Chondrocyte (in vitro differentiated cells): ENCODE measurements around the gene LRIG3. TPM values are rescaled to one million over a fixed set of nuclear protein-coding genes. Genes with fewer than 3 reads are reported as not detected.

Source experiments
- DNase-seq: peaks from one replicate; pipeline ENCODE4 v3.0.0; 2021; ENCODE audit warnings: mixed read lengths, low spot score
- H3K27ac Mint-ChIP-seq: one replicate; pipeline ENCODE4 v1.8.0; 2021; ENCODE audit warnings: mild to moderate bottlenecking, moderate library complexity, mixed read lengths; ENCODE audit not compliant: unreplicated experiment
- H3K27me3 Mint-ChIP-seq: 2 replicates; pipeline ENCODE4 v1.8.0; 2021; ENCODE audit warnings: low read depth, mixed read lengths
- H3K36me3 Mint-ChIP-seq: 2 replicates; pipeline ENCODE4 v1.8.0; 2021; ENCODE audit warnings: low read depth, mixed read lengths
- H3K4me1 Mint-ChIP-seq: 2 replicates; pipeline ENCODE4 v1.8.0; 2021; ENCODE audit warnings: low read depth, mild to moderate bottlenecking, mixed read lengths
- H3K4me3 Mint-ChIP-seq: one replicate; pipeline ENCODE4 v1.8.0; 2021; ENCODE audit warnings: mild to moderate bottlenecking, moderate library complexity, mixed read lengths; ENCODE audit not compliant: unreplicated experiment
- H3K9me3 Mint-ChIP-seq: 2 replicates; pipeline ENCODE4 v1.8.0; 2021; ENCODE audit warnings: low read depth, mixed read lengths
- CTCF ChIP-seq: fragments of 200-600 bp; sonication (generic); IDR thresholded peaks from 2 replicates; pipeline ENCODE4 v1.5.0; 2021; ENCODE audit warnings: antibody characterized with exemption, mild to moderate bottlenecking, moderate library complexity
- total RNA-seq: library from RNA; stranded (reverse); gene quantifications from 3 replicates; pipeline ENCODE4 v1.2.1, GENCODE V29; 2021

LRIG3 gene
- total RNA-seq, 1 donor from 2014 or later: 85.8 TPM

DNA sequence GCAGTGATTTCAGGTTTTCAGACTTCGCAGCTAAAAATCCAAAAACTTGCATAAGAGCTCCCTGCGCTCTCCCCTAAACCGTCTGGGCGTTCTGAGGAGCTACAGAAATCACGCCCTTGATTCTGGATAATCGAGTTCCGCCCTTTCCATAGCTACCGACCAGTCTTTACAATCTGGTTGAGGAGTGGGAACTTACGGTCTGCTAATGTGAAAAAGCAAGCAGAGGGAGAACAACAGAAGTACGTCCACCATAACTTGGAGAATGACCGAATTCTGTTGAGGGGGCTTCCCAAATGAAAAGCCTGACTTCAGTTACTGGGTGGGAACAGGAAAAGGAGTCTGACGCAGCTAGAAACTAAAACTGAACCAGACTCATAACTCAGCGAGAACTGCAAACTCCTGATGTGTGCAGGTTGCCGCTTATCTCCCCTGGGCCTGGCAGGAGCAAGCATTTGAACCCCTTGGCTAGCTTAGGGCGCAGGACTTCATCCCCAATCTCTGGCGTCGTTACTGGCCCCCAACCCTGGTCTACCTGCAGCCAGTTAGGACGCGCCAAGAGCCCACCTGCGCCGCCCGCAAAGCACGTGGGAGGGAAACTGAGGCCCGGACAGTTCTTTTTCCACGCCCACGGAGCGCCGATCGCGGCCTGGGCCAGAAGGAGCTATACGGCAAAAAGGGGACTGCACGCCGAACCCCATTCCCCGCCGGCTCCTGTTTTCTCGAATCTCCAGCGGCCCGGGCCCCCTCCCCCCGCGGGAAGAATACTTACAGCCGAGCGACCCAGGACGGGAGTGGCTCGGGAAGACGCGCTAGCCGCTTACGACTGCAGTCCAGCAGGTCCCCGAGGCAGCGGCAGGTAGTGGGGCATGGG lies 838 bp downstream of the LRIG3 start:
- Mint-ChIP-seq H3K27ac (peak overlapping the region; percentile 98), H3K9me3 (no peaks in the 10 kb centered on the region), H3K36me3 (peaks cover 14% of the 10 kb centered on the region), H3K4me1 (peaks cover 45% of the 10 kb centered on the region), H3K27me3 (no peaks in the 10 kb centered on the region), H3K4me3 (peak overlapping the region; percentile 92)
- peak; percentile 92 for DNase-seq
- TF ChIP-seq CTCF: peak; percentile 4

DNA sequence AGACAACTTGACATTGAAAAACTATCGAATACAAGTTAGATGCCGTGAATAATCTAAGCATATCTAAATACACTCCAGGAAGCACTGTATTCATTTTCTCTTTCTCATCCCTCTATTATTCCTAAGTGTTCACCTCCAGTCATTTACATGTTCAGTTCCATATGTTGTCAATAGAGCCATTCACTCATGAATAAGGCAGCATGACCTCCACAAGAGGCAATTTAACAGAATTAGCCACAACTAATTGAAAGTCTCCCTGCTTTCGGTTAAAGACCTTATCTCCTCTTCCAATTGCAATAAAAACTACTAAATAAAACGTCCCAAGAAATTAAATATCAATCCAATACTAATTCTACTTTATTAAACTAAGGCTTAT lies 1.8 kb downstream of the LRIG3 start:
- Mint-ChIP-seq H3K27me3 (no peaks in the 10 kb centered on the region), H3K9me3 (no peaks in the 10 kb centered on the region), H3K27ac (peak overlapping the region; percentile 98), H3K4me3 (peak overlapping the region; percentile 92), H3K36me3 (peaks cover 18% of the 10 kb centered on the region), H3K4me1 (peaks cover 53% of the 10 kb centered on the region)
- TF ChIP-seq CTCF: no peak
- no peak for DNase-seq

GRCh38 chr12:58917699-58918468 lies 2.4 kb downstream of the LRIG3 start:
- peak overlapping the region; percentile 92 for H3K4me3 Mint-ChIP-seq
- no peak for DNase-seq
- no peaks in the 10 kb centered on the region for H3K9me3 Mint-ChIP-seq
- H3K36me3 Mint-ChIP-seq: peaks cover 21% of the 10 kb centered on the region
- H3K27ac Mint-ChIP-seq: peak overlapping the region; percentile 98
- no peak for TF ChIP-seq CTCF
- H3K4me1 Mint-ChIP-seq: peaks cover 53% of the 10 kb centered on the region
- no peaks in the 10 kb centered on the region for H3K27me3 Mint-ChIP-seq

- no peak for DNase-seq
- no peaks in the 10 kb centered on the region for H3K27me3 Mint-ChIP-seq
- H3K27ac Mint-ChIP-seq: peak overlapping the region; percentile 98
- H3K4me3 Mint-ChIP-seq: peak overlapping the region; percentile 92
- peaks cover 56% of the 10 kb centered on the region for H3K4me1 Mint-ChIP-seq
- no peak for TF ChIP-seq CTCF
- peaks cover 23% of the 10 kb centered on the region for H3K36me3 Mint-ChIP-seq
- no peaks in the 10 kb centered on the region for H3K9me3 Mint-ChIP-seq
Observed at GRCh38 chr12:58916921-58917511, 3.3 kb downstream of the LRIG3 start.

DNA sequence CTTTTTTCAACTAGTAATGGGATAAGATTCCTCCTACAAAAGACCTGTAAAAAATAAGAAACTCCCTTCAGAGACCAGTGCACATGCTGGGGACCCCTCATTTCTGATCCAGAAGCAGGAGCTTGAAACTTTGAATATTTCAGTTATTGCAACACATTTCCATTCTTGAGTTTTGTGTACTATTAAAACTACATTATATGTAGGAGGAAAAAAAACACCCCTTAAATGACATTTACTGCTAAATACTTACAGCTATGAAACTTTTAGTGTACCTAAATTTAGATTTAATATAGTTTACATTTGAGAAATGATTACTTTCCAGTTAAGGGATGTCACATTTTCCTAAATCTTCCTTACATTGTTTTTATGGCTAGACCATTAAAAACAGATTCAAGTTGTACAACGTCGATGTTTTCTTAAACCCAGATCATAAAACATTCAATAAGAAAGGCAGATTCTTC lies 4.1 kb downstream of the LRIG3 start:
- H3K27ac Mint-ChIP-seq: peak overlapping the region; percentile 98
- H3K36me3 Mint-ChIP-seq: peaks cover 27% of the 10 kb centered on the region
- no peaks in the 10 kb centered on the region for H3K27me3 Mint-ChIP-seq
- peaks cover 60% of the 10 kb centered on the region for H3K4me1 Mint-ChIP-seq
- H3K4me3 Mint-ChIP-seq: peak overlapping the region; percentile 92
- H3K9me3 Mint-ChIP-seq: no peaks in the 10 kb centered on the region
- no peak for DNase-seq
- TF ChIP-seq CTCF: no peak
